Measurements from ENCODE around the gene PGAM2.

PGAM2 gene

DNA sequence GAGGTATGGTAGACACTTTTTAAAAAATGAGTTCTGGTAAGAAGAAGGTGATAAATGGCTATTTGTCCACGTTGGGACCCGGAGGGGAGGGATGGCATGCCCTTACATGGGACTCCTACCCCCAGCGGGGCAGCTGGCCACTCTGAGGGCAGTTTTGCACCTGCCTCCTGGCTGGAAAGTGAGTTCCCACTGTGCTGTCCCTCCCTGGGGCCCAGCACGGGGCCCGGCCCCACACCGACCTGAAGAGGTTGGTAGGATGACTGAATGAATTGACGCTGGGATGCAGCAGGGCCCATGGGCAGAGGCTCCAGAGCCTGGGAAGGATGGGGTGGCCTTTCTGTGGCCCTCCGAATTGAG lies 38.2 kb upstream of the PGAM2 start:
- no peak for DNase-seq

DNA sequence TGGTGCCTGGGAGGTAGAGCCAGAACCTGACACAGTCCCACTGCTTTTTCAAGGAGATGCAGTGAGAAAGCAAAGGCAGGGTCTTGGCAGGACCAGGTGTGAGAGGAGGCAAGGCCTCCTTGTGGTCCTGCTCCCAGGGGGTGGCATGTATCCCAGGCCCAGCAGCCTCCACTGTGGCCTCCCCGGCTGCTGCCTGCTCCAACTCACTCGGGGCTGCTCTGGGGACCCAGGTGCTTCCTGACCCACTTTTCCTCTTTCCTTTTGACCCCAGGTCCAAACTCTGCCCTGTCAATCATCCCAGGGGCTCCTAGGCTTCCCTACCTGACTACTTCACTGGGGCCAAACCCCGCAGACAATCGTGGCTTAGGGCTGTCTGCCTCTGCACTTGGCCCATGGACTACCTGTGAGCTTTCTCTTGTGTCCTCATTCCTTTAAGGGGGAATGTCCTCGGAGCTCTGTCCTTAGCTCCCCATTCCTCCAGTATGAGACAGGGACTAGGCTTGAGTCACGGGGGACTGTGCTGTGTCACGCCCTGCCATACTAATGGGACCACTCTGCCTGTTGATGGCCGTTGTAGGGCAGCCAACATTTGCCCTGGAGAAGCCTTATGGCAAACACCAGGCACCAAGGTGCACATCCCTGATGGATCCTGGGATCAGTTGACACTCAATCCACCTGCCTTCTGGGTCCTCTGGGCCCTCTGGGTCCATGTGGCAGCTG lies 37.6 kb upstream of the PGAM2 start:
- DNase-seq, result no peak

DNA sequence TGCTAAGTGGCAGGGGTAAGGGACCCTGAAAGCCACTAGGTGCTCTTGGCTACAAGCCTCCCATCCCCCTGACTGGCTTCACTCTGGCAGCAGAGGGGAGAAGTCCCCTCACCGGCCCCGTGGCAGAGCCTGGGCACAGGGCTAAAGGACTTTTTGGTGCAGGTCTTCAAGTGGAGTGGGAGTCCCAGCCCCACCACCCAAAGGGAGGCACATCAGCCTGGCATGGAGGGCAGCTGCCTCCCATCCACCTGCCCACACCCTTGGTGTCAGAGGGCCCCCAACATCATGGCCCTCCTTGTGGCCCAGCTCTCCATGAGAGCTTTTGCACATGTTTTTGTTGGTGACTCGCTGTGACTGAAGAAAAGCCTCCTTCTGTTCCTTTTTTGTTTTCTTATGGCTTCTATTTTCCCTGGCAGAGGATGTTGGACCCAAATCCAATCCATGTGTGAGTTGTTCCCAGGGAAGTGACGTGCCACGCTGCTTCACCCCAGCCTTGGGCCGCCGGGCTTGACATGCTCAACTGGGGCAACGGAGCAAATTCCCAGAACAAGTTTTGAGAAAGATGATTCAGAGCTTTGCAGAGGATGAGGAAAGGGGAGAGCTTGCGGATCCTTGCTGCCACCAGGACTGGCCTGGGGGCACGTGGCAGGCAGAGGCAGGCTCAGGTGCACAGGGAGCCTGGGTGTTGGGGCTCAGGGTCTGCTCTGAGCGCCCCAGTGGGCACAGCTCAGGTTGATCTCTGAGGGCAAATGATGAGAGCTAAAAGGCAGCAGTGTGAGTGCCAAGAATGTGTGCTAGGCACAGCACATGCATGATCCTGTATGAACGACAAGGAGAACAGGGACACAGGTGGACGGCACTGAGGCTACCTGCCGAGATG lies 36.8 kb upstream of the PGAM2 start:
- no peak for DNase-seq

DNA sequence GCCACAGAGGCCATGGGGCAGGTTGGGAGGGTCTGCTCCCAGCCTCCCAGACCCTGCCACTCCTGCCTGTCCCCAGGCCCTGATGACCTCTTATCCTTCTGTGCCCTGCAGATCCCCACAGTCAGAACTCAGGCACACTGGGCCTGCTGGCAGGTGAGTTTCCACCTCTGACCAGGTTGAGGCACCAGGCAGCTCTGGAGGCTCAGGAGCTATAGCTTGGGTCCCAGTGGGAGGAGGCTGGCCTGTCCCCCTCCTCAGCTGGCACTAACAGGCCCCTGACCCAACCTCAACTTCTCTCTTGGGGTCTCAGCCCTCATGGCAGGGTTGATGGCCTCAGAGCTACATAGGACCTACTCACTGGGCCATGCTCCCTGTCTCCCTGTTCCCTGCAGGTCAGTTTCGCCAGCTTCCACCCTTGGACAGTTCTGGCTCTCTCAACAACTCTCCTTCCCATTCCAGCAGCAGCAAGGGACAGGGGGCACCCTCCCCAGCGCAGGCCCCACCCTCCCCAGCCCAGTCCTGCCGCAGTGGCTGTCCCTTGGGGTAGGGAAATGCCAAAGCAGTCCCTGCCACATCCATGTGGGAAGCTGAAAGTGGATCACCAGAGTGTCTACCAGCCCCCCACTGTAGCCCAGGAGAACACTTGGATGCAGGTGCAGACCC lies 36.1 kb upstream of the PGAM2 start:
- DNase-seq, result no peak

DNA sequence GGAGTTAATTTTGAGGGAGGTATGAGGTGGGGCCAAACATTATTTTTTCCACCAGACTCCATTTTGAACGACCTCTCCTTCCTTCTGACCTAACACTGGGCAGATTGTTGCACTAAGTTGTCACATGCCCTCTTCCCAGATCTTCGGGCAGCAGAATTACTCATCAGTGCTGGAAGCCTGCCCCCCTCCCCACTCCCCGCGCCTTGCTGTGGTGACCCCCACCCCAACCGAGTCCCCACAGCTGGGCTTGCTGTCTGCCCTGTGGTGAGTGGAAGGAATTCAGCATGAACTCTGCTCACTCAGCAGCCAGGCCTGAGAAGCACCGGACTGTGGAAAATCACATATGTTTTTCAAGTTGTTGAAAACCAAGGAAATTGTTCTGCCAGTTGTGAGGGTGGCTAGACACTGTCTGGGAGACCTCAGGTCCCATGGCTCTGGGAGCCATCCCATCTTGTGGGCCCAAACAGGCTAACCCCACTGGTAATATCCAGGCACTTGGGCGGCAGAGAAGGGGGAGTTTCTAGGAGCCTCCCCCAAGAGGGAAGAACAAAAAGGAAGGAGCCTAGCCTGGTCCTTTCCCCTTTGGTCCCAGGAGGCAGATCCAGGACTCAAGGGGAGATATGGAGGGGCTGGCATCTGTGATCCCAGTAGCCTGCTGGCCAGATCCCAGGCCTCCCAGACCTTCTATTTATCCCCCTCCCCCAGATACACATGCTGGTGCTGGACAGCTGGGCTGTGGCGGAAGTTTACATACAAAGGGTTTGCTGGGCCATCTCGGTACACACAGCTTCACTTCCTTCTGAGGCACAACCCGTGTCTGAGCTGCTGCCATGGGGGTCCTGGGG lies 35.3 kb upstream of the PGAM2 start:
- no peak for DNase-seq

DNA sequence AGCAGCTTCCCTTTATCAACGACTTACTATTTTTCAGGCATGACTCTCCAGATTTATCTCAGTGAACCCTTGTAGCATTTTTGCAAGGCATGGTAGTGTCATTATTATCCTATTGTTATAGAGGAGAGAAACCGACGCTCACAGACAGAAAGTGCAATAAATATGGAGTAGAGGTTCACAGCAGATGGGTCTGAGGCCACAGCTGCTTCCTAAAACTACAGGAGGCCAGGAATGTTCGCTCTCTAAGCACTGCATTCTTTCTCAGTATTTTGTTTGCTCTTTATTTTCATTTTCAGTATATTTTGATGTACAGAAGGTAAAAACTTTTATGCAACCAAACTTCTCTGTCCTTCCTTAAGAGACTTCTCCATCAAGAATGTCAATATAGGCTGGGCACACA lies 34.3 kb upstream of the PGAM2 start:
- DNase-seq, result no peak

DNA sequence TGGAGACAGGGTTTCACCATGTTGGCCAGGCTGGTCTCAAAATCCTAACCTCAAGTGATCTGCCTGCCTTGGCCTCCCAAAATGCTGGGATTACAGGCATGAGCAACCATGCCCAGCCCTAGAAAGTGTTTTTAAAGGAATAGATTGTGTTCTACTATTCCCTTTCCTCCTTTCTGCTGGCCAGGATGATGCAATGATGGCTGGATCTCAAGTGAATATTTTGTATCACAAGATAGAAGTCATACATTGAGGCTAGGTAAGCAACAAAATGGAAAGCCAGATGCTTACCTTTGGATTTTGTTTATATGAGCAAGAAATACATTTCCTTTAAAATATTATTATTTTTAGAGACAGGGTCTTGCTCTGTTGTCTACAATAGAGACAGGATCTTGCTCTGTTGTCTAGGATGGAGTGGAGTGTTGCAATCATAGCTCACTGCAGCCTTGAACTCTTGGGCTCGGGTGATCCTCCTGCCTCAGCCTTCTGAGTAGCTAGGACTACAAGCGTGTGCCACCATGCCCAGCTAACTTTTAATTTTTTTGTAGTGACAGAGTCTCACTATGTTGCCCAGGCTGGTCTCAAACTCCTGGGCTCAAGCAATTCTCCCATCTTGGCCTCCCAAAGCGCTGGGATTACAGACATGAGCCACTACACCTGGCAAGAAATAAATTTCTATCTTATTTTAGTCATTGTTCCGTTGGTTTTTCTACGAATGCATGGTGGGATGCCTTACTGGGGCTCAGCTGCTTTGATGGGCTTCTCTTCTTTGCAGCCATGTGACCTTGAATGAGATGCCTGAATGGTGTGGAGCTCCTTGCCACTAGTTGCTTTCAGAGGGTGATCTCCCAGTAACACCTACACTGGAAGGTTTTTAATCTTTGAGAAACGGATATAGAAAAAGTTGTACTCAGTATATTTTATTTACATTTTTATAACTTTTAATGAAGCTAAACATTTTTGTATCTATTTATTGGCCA lies 33.0 kb upstream of the PGAM2 start:
- no peak for DNase-seq

DNA sequence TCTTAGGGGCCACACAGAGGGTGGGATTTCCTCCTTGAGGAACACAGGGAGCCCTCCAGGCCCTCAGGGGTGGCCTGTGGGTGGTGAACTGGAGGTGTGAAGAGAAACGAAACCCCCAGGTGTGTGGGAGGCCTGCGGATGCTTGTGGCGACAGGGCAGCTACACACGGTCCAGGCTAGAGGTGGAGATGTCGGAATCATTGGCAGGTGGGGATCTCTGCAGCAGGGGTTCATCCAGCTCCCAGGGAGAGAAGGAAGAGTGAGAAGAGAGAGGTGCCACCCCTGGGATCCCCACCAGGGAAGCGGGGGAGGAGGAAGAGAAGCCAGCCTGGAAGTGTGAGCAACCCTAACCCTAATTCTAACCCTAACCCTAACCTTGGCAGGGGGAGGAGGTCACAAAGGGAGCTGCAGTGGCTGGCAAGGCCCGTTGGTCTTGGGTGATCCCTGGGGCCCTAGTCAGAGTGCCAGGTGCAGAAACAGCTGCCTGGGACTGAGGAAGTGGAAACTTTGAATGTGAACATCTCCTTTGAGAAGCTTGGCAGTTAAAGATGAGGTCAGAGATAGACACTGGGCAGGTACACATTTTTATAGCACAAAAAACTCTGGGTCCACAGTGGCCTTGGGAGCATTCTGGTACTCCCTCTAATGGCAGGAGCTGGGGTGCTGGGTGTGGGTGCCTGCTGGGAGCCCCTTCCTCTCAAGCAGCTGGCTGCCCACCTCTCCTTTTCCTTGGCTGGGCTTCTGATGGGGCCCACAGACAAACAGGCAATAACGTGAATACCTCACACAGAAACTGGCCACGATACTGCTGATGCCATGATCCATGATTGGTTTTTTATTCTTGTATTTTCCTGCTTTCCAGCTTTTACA lies 31.9 kb upstream of the PGAM2 start:
- no peak for DNase-seq

DNA sequence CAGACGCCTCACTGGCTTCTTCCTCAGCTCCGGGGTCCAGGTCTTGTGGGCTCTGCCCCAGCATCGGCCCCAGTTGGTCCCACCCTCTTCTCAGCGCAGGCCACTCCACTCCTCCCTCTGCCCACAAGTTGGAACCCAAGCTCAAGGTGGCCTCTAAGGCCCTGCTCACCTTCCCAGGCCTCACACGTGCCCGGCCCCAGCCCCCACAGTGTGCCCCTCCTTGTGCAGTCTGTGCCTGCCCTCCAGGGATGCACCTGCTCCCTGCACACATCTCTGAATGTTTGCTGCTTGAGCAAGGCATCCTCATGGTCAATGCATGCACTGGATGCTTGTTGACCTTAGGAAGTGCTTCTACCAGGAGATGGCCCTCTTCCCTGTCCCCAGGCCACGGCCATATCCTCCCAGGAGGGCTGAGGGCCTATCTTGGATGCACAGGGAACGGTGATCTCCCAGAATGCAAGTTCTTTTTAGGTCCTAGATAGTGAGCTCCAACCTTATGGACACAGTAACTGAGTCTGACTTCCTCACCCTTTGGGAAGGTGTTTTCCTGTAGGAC lies 31.0 kb upstream of the PGAM2 start:
- DNase-seq, result no peak

DNA sequence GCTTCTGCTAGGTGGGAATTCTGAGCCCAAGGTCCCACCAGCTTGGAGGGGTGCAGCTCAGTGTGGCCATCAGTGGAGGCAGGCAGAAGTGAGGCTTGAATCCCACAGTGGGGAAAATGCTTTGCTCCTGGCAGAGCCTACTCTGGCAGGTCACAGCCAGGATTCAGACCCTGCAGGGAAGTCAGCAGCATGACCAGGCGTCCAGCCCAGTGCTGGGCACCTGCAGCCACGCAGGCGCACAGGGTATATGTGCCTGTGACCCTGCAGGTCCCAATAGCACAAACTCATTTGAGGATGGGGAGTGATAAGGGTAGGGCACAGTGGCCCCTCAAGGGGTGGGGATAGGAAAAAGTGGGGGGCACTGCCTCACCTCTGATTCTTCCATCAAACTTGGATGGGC lies 30.4 kb upstream of the PGAM2 start:
- no peak for DNase-seq

DNA sequence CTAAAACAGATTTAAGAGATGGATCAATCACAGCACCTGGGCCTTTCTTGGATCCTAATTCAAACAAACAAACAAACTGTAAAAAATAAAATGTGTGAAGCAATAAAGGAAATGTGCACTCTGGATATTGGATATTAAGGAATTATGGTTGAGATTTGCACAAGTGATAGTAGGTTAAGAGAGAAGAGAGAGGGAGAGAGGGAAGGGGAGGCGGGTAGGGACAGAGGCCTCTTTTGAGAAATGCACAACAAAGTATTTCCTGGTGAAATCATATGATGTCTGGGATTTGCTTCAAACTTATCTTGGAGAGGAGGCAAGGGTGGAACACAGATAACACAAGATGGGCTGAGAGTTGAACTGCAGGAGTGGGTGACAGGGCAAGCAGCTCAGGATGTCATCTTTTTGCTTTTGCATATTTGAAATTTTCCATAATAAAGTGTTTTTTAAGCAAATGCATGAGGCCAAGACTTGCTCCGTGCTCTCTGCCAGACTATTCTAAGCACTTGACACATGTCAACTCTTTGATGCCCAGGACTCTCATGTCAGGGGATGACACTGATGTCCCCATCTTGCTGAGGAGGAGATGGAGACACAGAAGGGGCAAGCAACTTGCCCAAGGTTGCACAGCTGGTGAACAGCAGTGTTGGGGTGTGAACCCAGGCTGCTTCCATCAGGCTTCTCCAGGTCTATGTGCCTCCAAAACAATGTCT lies 29.7 kb upstream of the PGAM2 start:
- DNase-seq, result no peak

DNA sequence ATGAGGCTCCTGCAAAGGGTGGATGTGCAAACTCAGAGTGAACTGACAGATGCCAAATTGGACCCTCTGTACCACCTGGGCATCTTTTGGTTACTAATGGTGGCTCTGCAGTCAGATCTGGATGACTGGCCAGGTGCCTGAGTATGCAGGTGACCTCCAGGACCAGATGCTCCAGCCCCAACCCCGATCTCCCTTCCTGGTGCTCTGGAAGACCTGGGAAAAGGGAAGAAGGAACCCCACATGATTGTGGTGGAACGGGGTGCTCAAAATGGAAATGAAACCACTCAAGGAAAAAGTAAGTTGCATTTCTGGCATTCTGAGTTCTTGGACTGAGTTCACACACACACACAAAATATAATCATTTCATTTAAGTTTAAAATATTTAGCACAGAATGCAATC lies 29.0 kb upstream of the PGAM2 start:
- DNase-seq, result no peak

DNA sequence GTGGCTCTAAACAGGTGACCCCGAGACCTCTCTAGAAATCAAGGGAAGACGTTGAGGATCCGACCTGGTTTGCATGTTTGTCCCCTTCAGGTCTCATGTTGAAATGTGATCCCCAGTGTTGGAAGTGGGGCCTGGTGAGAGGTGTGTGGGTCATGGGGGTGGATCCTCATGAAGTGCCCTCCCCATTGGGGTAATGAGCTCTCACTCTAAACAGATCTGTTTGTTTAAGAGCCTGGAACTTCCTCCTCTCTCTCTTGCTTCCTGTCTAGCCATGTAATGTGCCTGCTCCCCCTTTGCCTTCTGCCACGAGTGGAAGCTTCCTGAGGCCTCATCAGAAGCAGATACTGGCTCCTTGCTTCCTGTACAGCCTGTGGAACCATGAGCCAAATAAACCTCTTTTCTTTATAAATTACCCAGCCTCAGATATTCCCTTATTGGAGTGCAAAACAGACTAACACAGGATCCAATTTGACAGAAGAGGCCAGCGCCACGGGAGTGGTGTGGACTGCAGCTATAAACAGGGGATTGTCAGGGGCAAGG lies 27.8 kb upstream of the PGAM2 start:
- no peak for DNase-seq

DNA sequence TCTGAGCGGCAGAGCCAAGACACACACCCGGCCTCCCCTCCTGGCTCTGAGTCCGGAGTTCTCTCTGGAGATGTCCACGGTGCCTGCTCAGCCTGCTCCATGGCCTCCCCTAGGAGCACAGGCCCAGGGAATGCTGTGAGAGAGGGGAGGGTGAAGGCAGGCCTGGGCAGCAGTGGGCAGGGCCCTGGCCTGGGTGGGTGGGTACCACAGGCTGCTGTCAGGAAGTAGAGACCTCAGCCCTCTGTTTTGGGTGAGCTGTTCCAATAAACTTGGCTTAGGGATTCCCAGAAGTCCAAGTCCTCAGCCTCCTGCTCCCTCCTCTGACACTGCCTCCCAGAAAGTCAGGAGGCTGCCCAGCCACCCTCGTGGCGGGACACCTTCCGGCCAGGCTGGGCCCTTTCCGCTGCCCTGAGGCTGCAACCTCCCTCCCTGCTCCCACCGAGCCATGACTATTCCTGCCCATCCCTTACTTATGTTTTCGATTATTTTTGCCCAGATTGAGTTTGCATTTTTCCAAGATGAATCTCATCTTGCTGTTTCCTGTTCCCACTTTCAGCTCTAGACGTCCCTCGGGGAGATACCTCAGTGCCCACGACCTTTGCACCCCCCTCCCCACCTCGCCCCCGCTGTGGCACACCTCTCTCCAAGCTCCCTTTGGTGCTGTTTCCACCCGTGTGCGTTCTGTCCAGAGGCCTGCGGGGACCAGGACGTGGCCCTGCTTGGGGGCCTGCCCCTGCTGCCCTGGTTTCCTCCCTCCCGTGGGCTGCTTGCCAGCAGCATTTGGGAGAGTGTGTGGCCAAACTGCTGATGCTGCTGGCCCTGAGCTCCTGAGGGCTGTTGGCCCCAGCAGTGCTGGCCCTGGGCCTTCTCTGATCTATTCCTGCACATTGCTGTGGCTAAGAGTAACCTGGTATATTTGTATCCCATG lies 22.8 kb upstream of the PGAM2 start:
- no peak for DNase-seq

DNA sequence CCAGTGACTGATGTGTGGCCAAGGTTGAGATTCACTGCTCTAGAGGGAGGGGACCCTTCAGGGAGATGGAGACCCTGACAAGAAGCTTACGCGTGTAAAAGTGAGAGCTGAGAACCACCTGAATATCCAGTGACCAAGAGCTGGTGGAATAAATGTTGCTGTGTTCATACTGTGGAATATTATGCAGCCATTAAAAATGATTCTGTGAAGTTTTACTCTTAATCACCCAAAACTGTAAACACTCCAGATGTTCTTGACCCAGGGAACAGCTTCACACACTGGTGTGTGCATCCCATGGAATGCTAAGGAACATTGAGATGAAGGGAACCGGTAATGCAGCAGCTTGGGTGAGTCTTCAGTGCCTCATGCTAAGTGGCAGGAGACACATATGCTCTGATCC lies 21.3 kb upstream of the PGAM2 start:
- no peak for DNase-seq

DNA sequence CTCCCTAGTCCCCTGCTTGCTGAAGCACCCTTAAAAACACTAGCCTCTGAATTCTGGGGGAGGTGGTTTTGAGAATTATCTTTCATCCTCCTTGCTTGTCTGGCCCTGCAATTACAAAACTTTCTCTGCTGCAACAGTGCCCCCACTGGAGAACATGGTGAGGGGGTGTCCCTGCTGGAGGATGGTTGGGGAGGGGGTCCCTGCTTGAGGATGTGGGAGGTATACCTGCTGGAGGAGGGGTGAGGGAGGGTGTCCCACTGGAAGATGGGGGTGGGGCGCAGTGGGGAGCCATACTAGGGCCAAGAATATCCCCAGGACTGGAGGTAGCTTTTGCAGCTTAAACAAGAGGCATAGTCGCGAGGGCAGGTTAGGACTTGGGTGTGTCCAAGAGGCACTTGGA lies 20.2 kb upstream of the PGAM2 start:
- no peak for DNase-seq

DNA sequence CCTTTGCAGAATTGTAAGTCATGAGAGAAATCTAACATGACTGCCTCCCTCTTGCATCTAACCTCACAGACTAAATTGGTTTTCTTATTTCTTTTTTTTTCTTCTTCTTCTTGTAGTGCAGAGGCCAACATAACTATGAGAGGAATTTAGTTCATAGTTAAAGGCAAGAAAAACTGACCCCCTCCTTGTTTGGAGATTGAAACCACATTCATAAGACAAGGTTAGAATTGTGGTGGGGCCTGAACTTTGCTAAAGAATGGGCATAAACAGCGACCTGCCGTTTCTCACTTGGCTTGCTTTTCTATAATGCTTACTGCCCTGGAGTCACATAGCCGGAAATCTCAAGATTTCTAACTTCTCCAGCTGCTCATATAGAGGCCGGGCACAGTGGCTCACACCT lies 19.3 kb upstream of the PGAM2 start:
- DNase-seq, result no peak

DNA sequence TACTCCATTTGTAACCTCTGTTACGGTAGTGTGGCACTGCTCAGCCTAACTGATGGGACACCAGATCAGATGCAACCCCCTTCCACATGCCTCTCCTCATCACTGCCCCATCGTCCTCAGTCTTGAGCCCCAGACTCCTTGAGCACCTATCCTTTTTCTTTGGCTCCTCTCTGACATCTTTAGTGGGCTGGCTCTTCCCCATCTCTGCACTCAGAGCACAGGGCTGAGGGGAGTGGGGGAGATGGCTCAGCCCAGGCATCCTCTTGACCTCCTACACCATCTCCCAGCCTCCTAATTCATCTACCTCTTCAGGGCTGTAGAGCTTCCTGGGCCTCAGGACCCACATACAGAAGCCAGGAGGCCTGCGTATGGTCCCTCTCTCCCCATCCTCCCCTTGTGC lies 18.4 kb upstream of the PGAM2 start:
- DNase-seq, result no peak
